ENCODE measurements around the gene YARS1. TPM values are rescaled to one million over a fixed set of nuclear protein-coding genes. Genes with fewer than 3 reads are reported as not detected.

YARS1 gene
- total RNA-seq, 1 experiment from 2014 or later = 115 TPM

DNA sequence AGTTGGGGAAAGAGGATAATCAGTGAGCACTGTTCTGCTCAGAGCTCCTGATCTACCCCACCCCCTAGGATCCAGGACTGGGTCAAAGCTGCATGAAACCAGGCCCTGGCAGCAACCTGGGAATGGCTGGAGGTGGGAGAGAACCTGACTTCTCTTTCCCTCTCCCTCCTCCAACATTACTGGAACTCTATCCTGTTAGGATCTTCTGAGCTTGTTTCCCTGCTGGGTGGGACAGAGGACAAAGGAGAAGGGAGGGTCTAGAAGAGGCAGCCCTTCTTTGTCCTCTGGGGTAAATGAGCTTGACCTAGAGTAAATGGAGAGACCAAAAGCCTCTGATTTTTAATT lies 42.7 kb downstream of the YARS1 start:
- Histone ChIP-seq H3K36me3 (ENCODE audit: low read depth, low read length) (peaks cover 30% of the 10 kb centered on the region; the same call in 1 of the 2 replicates), H3K4me1 (ENCODE audit: insufficient read depth, low read length) (peaks cover 18% of the 10 kb centered on the region)
- no peak for ATAC-seq

DNA sequence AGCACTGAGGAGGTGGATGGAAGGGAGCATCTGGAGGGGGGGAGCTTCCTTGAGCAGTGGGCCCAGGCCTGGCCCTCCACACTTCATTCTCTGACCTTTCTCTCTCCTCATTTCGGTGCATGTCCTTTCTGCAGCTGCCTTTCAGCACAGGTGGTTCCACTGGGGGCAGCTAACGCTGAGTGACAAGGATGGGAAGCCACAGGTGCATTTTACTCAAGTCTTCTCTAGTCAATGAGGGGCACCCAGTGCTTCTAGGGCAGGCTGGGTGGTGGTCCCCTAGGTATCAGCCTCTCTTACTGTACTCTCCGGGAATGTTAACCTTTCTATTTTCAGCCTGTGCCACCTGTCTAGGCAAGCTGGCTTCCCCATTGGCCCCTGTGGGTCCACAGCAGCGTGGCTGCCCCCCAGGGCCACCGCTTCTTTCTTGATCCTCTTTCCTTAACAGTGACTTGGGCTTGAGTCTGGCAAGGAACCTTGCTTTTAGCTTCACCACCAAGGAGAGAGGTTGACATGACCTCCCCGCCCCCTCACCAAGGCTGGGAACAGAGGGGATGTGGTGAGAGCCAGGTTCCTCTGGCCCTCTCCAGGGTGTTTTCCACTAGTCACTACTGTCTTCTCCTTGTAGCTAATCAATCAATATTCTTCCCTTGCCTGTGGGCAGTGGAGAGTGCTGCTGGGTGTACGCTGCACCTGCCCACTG lies 43.2 kb downstream of the YARS1 start:
- Histone ChIP-seq H3K9me3 (ENCODE audit: low read length) (no peaks in the 10 kb centered on the region), H3K27me3 (ENCODE audit: low read length) (no peaks in the 10 kb centered on the region), H4K20me1 (ENCODE audit: low read length) (no peaks in the 10 kb centered on the region), H3K27ac (ENCODE audit: low read length) (no peak overlapping the region), H3K4me2 (ENCODE audit: low read length) (no peak overlapping the region), H3K9ac (ENCODE audit: low read length) (no peak overlapping the region), H3F3A (ENCODE audit: low read length, unreplicated experiment) (no peaks in the 10 kb centered on the region), H3K36me3 (ENCODE audit: low read depth, low read length) (peaks cover 24% of the 10 kb centered on the region; the same call in 1 of the 2 replicates), H2AFZ (ENCODE audit: low read length) (no peak overlapping the region), H3K4me1 (ENCODE audit: insufficient read depth, low read length) (peaks cover 23% of the 10 kb centered on the region), H3K79me2 (ENCODE audit: low read length) (no peaks in the 10 kb centered on the region), H3K9me2 (replicated peaks; ENCODE audit: low read length) (no peaks in the 10 kb centered on the region), H3K4me3 (ENCODE audit: low read length) (no peak overlapping the region)
- ChIA-PET CTCF (interaction anchor here (0.6 to 4.1 kb wide), 2 partner anchors 62 to 238 kb away, joined by 7 to 43 read pairs; no protein-coding TSS in a partner anchor), POLR2A (ENCODE audit: unreplicated experiment) (interaction anchor here (0.6 to 1.0 kb wide), 2 partner anchors 16 to 122 kb away, joined by 3 read pairs; no protein-coding TSS in a partner anchor)
- DNase-seq (no peak), ATAC-seq (no peak)
- no peak for TF ChIP-seq CTCF (conservative IDR thresholded peaks at IDR 0.05; ENCODE audit: low read depth, low read length)
- TF ChIP-seq EZH2phosphoT487 (IDR thresholded peaks at IDR 0.05; ENCODE audit: borderline replicate concordance, low read length) = no peak
- TF ChIP-seq EZH2 (IDR thresholded peaks at IDR 0.05; ENCODE audit: low read length, unreplicated experiment) = no peak
- intact Hi-C loops (cut with micrococcal nuclease) = loop anchor here (1.0 kb wide), 1 partner anchor 62 kb away; no protein-coding TSS in a partner anchor
- no TSS peak for BruUV-seq (replicated peaks)

More for the DNA sequence above, 42.7 kb downstream of the YARS1 start:
- Histone ChIP-seq H4K20me1 (ENCODE audit: low read length) (no peaks in the 10 kb centered on the region), H3K4me3 (ENCODE audit: low read length) (no peak overlapping the region), H2AFZ (ENCODE audit: low read length) (no peak overlapping the region), H3K9ac (ENCODE audit: low read length) (no peak overlapping the region), H3K27me3 (ENCODE audit: low read length) (no peaks in the 10 kb centered on the region), H3K9me3 (ENCODE audit: low read length) (no peaks in the 10 kb centered on the region), H3K9me2 (replicated peaks; ENCODE audit: low read length) (no peaks in the 10 kb centered on the region), H3K79me2 (ENCODE audit: low read length) (no peaks in the 10 kb centered on the region), H3K27ac (ENCODE audit: low read length) (no peak overlapping the region), H3K4me2 (ENCODE audit: low read length) (no peak overlapping the region), H3F3A (ENCODE audit: low read length, unreplicated experiment) (no peaks in the 10 kb centered on the region)
- no peak for TF ChIP-seq EZH2 (IDR thresholded peaks at IDR 0.05; ENCODE audit: low read length, unreplicated experiment)
- no peak for TF ChIP-seq CTCF (conservative IDR thresholded peaks at IDR 0.05; ENCODE audit: low read depth, low read length)
- no peak for TF ChIP-seq EZH2phosphoT487 (IDR thresholded peaks at IDR 0.05; ENCODE audit: borderline replicate concordance, low read length)
- DNase-seq = no peak
- POLR2A ChIA-PET (ENCODE audit: unreplicated experiment) = interaction anchor here (1.0 kb wide), 1 partner anchor 123 kb away, joined by 3 read pairs; no protein-coding TSS in a partner anchor
- intact Hi-C loops (cut with micrococcal nuclease) = no loop called here
- CTCF ChIA-PET = interaction anchor here (4.1 kb wide), 1 partner anchor 62 kb away, joined by 43 read pairs; no protein-coding TSS in a partner anchor
- TSS peak; percentile 9 for BruUV-seq (replicated peaks)
